Activated naive CD4-positive, alpha-beta T cell treated with anti-CD3 and anti-CD28 coated beads, Interleukin-2, amount 50 U/mL, for 72 hours (primary cell): Measurements from ENCODE around the gene MAVS. TPM values are rescaled to one million over a fixed set of nuclear protein-coding genes. Genes with fewer than 3 reads are reported as not detected.

Experiments used
- ATAC-seq, 2 donors: fragments of 150-1000 bp; cut with Tn5 transposase; 2 replicates each; pipeline ENCODE4 v1.10.0; 2021; ENCODE audit warnings: mild to moderate bottlenecking in 2 of 2, moderate library complexity in 2 of 2
- DNase-seq, 2 donors: peaks; one replicate each; pipeline ENCODE4 v3.0.0; 2021 to 2022; ENCODE audit warnings: low spot score in 2 of 2
- H3K27ac Mint-ChIP-seq, 2 donors: one replicate each; pipeline ENCODE4 v1.8.0; 2022; ENCODE audit warnings: mild to moderate bottlenecking in 2 of 2, mixed read lengths in 2 of 2
- H3K36me3 Mint-ChIP-seq, 2 donors: one replicate each; pipeline ENCODE4 v1.8.0; 2022; ENCODE audit warnings: mixed read lengths in 2 of 2
- H3K9me3 Mint-ChIP-seq, 2 donors: one replicate each; pipeline ENCODE4 v1.8.0; 2022; ENCODE audit warnings: mixed read lengths in 2 of 2
- total RNA-seq, 2 donors: library from RNA; stranded (reverse); gene quantifications; one replicate each; pipeline ENCODE4 v1.2.3, GENCODE V29; 2022

The MAVS gene
- total RNA-seq, 2 donors from 2014 or later, result 22.5 to 30.1 TPM

GRCh38 chr20:3812259-3812681 lies 34.4 kb upstream of the MAVS start:
- Mint-ChIP-seq H3K36me3 (peaks cover 7 to 10% of the 10 kb centered on the region in 2 donors), H3K9me3 (no peaks in the 10 kb centered on the region), H3K27ac (peak overlapping the region; percentile 97 to 99)
- DNase-seq (no peak), ATAC-seq (no peak)

GRCh38 chr20:3812975-3813847 lies 33.4 kb upstream of the MAVS start:
- ATAC-seq (peak in 1 of 2 donors; percentile 2), DNase-seq (no peak)
- H3K27ac Mint-ChIP-seq, result peak overlapping the region; percentile 74 to 99

GRCh38 chr20:3813848-3814581 lies 32.6 kb upstream of the MAVS start:
- H3K27ac Mint-ChIP-seq, result peak overlapping the region in 1 of 2 donors; percentile 99
- H3K36me3 Mint-ChIP-seq, result peaks cover 7 to 10% of the 10 kb centered on the region in 2 donors
- peak; percentile 21 to 26 for ATAC-seq
- DNase-seq, result no peak
- H3K9me3 Mint-ChIP-seq, result no peaks in the 10 kb centered on the region

More at GRCh38 chr20:3812975-3813847, 33.4 kb upstream of the MAVS start:
- H3K36me3 Mint-ChIP-seq, result peaks cover 7 to 10% of the 10 kb centered on the region in 2 donors
- H3K9me3 Mint-ChIP-seq, result no peaks in the 10 kb centered on the region

- no peaks in the 10 kb centered on the region for H3K9me3 Mint-ChIP-seq
Measured at GRCh38 chr20:3814928-3815495, 31.6 kb upstream of the MAVS start.

GRCh38 chr20:3815703-3816315 lies 30.8 kb upstream of the MAVS start:
- Mint-ChIP-seq H3K9me3 (no peaks in the 10 kb centered on the region), H3K36me3 (peaks cover 8 to 10% of the 10 kb centered on the region in 2 donors), H3K27ac (peak overlapping the region in 1 of 2 donors; percentile 52)
- no peak for ATAC-seq
- DNase-seq, result no peak

More at GRCh38 chr20:3814928-3815495, 31.6 kb upstream of the MAVS start:
- H3K36me3 Mint-ChIP-seq, result peaks cover 7 to 10% of the 10 kb centered on the region in 2 donors
- H3K27ac Mint-ChIP-seq, result peak overlapping the region; percentile 6 to 52
- DNase-seq, result no peak
- ATAC-seq, result no peak

GRCh38 chr20:3818155-3819151 lies 28.2 kb upstream of the MAVS start:
- DNase-seq (no peak), ATAC-seq (no peak)
- peaks cover 0 to 14% of the 10 kb centered on the region in 2 donors for H3K36me3 Mint-ChIP-seq
- no peaks in the 10 kb centered on the region for H3K9me3 Mint-ChIP-seq
- H3K27ac Mint-ChIP-seq, result peak overlapping the region in 1 of 2 donors; percentile 96

- ATAC-seq (no peak), DNase-seq (no peak)
- Mint-ChIP-seq H3K36me3 (peaks cover 0 to 14% of the 10 kb centered on the region in 2 donors), H3K9me3 (no peaks in the 10 kb centered on the region), H3K27ac (peak overlapping the region; percentile 92 to 96)
Measured at GRCh38 chr20:3819411-3820047, 27.1 kb upstream of the MAVS start.

GRCh38 chr20:3820048-3820900 lies 26.4 kb upstream of the MAVS start, which contains the start of gene AP5S1:
Gene AP5S1, plus strand, starts transcription at chr20:3820547. Its CDS starts 1,571 bp downstream, at chr20:3822118.
- peak; percentile 86 to 90 for ATAC-seq
- H3K27ac Mint-ChIP-seq, result peak within 1 kb of the TSS; percentile 96 to 97
- H3K36me3 Mint-ChIP-seq, result peaks cover 0 to 14% of the 10 kb centered on the region in 2 donors
- no peaks in the 10 kb centered on the region for H3K9me3 Mint-ChIP-seq
- DNase-seq, result peak; percentile 94 to 96

- DNase-seq, result no peak
- Mint-ChIP-seq H3K9me3 (no peaks in the 10 kb centered on the region), H3K27ac (peak overlapping the region; percentile 96 to 97), H3K36me3 (peaks cover 0 to 14% of the 10 kb centered on the region in 2 donors)
- no peak for ATAC-seq
Measured at GRCh38 chr20:3820901-3821727, 25.5 kb upstream of the MAVS start.

- no peak for DNase-seq
- Mint-ChIP-seq H3K27ac (peak overlapping the region in 1 of 2 donors; percentile 96), H3K36me3 (peaks cover 0 to 14% of the 10 kb centered on the region in 2 donors), H3K9me3 (no peaks in the 10 kb centered on the region)
- ATAC-seq, result no peak
Measured at GRCh38 chr20:3821996-3822395, 24.6 kb upstream of the MAVS start.

- Mint-ChIP-seq H3K27ac (no peak overlapping the region), H3K36me3 (peaks cover 0 to 14% of the 10 kb centered on the region in 2 donors), H3K9me3 (no peaks in the 10 kb centered on the region)
- no peak for DNase-seq
- ATAC-seq, result no peak
Measured at GRCh38 chr20:3823881-3824280, 22.8 kb upstream of the MAVS start.

- H3K36me3 Mint-ChIP-seq, result peaks cover 0 to 14% of the 10 kb centered on the region in 2 donors
- no peaks in the 10 kb centered on the region for H3K9me3 Mint-ChIP-seq
- no peak for DNase-seq
- H3K27ac Mint-ChIP-seq, result peak overlapping the region in 1 of 2 donors; percentile 38
- ATAC-seq, result no peak
Measured at GRCh38 chr20:3825526-3825925, 21.1 kb upstream of the MAVS start.

- ATAC-seq (no peak), DNase-seq (no peak)
- Mint-ChIP-seq H3K27ac (peak overlapping the region in 1 of 2 donors; percentile 82), H3K36me3 (peaks cover 0 to 8% of the 10 kb centered on the region in 2 donors), H3K9me3 (no peaks in the 10 kb centered on the region)
Measured at GRCh38 chr20:3826420-3826819, 20.2 kb upstream of the MAVS start.
